Measurements from ENCODE around the gene FOXO3.
"Not testable (repeated sequence)": the region's sequence is repeated elsewhere in the genome, so short reads cannot be mapped to it uniquely, and the experiment has no call there.

FOXO3 gene

GRCh38 chr6:108560463-108561308, at the start of gene FOXO3:
FOXO3 (plus strand) TSS chr6:108560917; CDS start chr6:108561209, 292 bp downstream.
- H3K36me3 Mint-ChIP-seq = no peaks in the 10 kb centered on the region
- H3K27me3 Mint-ChIP-seq = no peaks in the 10 kb centered on the region
- peak within 1 kb of the TSS; percentile 87 for H3K4me3 Mint-ChIP-seq
- H3K27ac Mint-ChIP-seq = peak within 1 kb of the TSS; percentile 68
- H3K9me3 Mint-ChIP-seq (ENCODE audit: low read depth) = no peaks in the 10 kb centered on the region
- peaks cover 39% of the 10 kb centered on the region for H3K4me1 Mint-ChIP-seq (ENCODE audit: low read depth)

GRCh38 chr6:108518714-108519576, 41.8 kb upstream of the FOXO3 start:
- Mint-ChIP-seq H3K4me3 (no peak overlapping the region), H3K4me1 (ENCODE audit: low read depth) (no peaks in the 10 kb centered on the region), H3K36me3 (peaks cover 4% of the 10 kb centered on the region), H3K9me3 (ENCODE audit: low read depth) (no peaks in the 10 kb centered on the region), H3K27me3 (no peaks in the 10 kb centered on the region), H3K27ac (no peak overlapping the region)

GRCh38 chr6:108521616-108522107, 39.1 kb upstream of the FOXO3 start:
- no peaks in the 10 kb centered on the region for H3K4me1 Mint-ChIP-seq (ENCODE audit: low read depth)
- no peaks in the 10 kb centered on the region for H3K27me3 Mint-ChIP-seq
- H3K4me3 Mint-ChIP-seq = no peak overlapping the region
- peaks cover 4% of the 10 kb centered on the region for H3K36me3 Mint-ChIP-seq
- no peak overlapping the region for H3K27ac Mint-ChIP-seq
- H3K9me3 Mint-ChIP-seq (ENCODE audit: low read depth) = no peaks in the 10 kb centered on the region

GRCh38 chr6:108523697-108524096, 37.0 kb upstream of the FOXO3 start:
- Mint-ChIP-seq H3K4me1 (ENCODE audit: low read depth) (no peaks in the 10 kb centered on the region), H3K27ac (no peak overlapping the region), H3K36me3 (peaks cover 4% of the 10 kb centered on the region), H3K9me3 (ENCODE audit: low read depth) (no peaks in the 10 kb centered on the region), H3K4me3 (no peak overlapping the region), H3K27me3 (no peaks in the 10 kb centered on the region)

- Mint-ChIP-seq H3K4me3 (no peak overlapping the region), H3K9me3 (ENCODE audit: low read depth) (no peaks in the 10 kb centered on the region), H3K27ac (no peak overlapping the region), H3K36me3 (peaks cover 4% of the 10 kb centered on the region), H3K27me3 (no peaks in the 10 kb centered on the region), H3K4me1 (ENCODE audit: low read depth) (no peaks in the 10 kb centered on the region)
Observed at GRCh38 chr6:108524528-108525248, 36.0 kb upstream of the FOXO3 start.

GRCh38 chr6:108526739-108527174, 34.0 kb upstream of the FOXO3 start:
- no peak overlapping the region for H3K27ac Mint-ChIP-seq
- no peaks in the 10 kb centered on the region for H3K36me3 Mint-ChIP-seq
- H3K27me3 Mint-ChIP-seq = no peaks in the 10 kb centered on the region
- H3K9me3 Mint-ChIP-seq (ENCODE audit: low read depth) = no peaks in the 10 kb centered on the region
- H3K4me1 Mint-ChIP-seq (ENCODE audit: low read depth) = no peaks in the 10 kb centered on the region
- H3K4me3 Mint-ChIP-seq = no peak overlapping the region

- H3K4me3 Mint-ChIP-seq = no peak overlapping the region
Observed at GRCh38 chr6:108528878-108529277, 31.8 kb upstream of the FOXO3 start.

GRCh38 chr6:108531332-108531731, 29.4 kb upstream of the FOXO3 start:
- H3K27ac Mint-ChIP-seq = no peak overlapping the region
- H3K9me3 Mint-ChIP-seq (ENCODE audit: low read depth) = no peaks in the 10 kb centered on the region
- no peaks in the 10 kb centered on the region for H3K27me3 Mint-ChIP-seq
- H3K36me3 Mint-ChIP-seq = no peaks in the 10 kb centered on the region
- no peak overlapping the region for H3K4me3 Mint-ChIP-seq
- no peaks in the 10 kb centered on the region for H3K4me1 Mint-ChIP-seq (ENCODE audit: low read depth)

More at GRCh38 chr6:108528878-108529277, 31.8 kb upstream of the FOXO3 start:
- Mint-ChIP-seq H3K36me3 (no peaks in the 10 kb centered on the region), H3K4me1 (ENCODE audit: low read depth) (no peaks in the 10 kb centered on the region), H3K27ac (no peak overlapping the region), H3K9me3 (ENCODE audit: low read depth) (no peaks in the 10 kb centered on the region), H3K27me3 (no peaks in the 10 kb centered on the region)

DNA sequence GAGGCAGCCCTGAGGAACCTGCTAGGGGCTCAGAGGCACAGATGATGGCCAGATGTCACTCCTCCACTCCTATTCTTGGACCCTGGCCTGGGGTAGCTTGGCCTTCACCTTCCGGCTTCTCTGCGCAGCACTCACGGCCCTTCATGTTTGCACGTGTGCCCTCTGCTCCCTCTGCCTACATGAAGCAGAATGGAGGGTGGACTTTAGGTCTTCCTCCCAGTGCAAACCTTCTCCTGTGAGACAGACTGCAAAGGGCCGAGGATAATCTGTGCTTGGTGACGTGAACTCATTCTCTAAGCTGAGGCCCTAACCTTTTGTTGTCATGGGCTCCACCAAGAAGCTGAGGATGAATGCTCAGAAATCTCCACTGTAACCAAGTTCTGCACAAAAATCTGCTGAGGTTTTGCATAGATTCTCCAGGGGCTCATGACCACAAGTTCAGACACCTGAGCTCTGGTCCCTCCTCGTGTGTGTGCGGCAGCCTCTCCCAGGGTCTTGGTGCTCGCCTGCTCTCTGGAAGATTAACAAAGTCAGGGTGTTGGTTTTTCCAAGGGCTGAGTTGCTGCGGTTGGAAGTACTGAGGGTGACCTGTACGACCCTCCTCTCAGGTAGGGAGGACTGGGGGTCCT, 25.5 kb upstream of the FOXO3 start:
- Mint-ChIP-seq H3K4me1 (ENCODE audit: low read depth) (no peaks in the 10 kb centered on the region), H3K27me3 (peaks cover 7% of the 10 kb centered on the region), H3K36me3 (no peaks in the 10 kb centered on the region), H3K27ac (no peak overlapping the region), H3K9me3 (ENCODE audit: low read depth) (no peaks in the 10 kb centered on the region), H3K4me3 (no peak overlapping the region)

DNA sequence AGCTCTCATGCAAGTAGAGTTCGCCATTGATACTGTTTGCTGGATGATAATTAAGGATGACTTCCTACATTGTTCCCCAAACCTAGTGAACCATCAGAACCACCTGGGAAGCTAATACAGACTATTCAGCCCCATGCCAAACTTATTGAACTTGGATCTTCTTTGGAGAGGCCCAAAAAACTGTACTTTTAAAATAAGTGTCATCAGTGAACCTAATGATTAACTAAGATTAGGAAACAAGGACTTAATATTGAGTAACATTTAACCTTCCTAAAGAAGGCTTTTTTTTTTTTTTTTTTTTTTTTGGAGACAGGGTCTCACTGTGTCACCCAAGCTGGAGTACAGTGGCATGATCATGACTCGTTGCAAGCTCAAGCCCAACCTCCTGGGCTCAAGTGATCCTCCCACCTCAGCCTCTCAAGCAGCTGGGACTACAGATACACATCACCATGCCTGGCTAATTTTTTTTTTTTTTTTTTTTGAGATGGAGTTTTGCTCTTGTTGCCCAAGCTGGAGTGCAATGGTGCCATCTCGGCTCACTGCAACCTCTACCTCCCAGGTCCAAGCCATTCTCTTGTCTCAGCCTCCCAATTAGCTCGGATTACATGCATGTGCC, 24.7 kb upstream of the FOXO3 start:
- H3K27ac Mint-ChIP-seq; H3K4me3 Mint-ChIP-seq; H3K4me1 Mint-ChIP-seq (ENCODE audit: low read depth); H3K27me3 Mint-ChIP-seq; H3K36me3 Mint-ChIP-seq; H3K9me3 Mint-ChIP-seq (ENCODE audit: low read depth): not testable (repeated sequence)

GRCh38 chr6:108541843-108542759, 18.6 kb upstream of the FOXO3 start:
- Mint-ChIP-seq H3K27ac (no peak overlapping the region), H3K27me3 (peaks cover 11% of the 10 kb centered on the region), H3K4me3 (no peak overlapping the region), H3K4me1 (ENCODE audit: low read depth) (peaks cover 13% of the 10 kb centered on the region), H3K9me3 (ENCODE audit: low read depth) (no peaks in the 10 kb centered on the region), H3K36me3 (no peaks in the 10 kb centered on the region)

DNA sequence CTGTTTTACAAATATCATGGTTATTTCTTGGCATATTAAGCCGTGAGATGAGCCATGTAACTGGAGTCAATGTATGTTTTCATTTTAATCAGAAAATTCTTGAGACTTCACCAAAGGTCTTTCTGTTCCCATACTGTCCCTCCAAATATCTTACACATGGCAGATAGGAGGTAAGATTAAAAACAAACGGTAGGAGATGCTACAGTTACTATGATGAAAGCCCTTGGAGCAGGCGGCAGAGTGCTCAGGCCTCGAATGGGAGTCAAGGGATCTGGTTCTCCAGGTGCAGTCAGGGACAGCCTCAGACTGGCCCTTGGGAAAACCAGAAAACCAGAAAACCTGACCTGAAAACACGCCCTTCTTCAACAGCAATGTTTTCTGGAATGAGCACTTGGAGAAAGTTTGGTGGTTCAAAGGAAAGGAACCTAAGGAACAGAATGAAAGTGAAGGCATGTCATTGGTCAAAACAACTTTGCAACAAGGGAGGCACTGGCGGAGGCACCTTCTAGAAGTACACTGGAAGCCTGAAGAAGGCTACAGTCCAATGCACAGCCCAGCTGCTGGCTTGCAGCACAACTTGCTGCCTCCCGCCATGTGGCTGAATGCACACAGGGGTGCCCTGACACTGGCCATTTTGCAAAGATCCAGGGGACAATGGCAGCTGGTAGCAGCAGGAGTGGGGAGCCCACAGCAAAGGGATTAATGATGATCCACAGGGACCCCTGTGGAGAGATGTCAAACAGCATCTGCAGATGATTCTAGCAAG, 17.4 kb upstream of the FOXO3 start:
- no peaks in the 10 kb centered on the region for H3K36me3 Mint-ChIP-seq
- no peaks in the 10 kb centered on the region for H3K9me3 Mint-ChIP-seq (ENCODE audit: low read depth)
- no peak overlapping the region for H3K4me3 Mint-ChIP-seq
- peaks cover 5% of the 10 kb centered on the region for H3K27me3 Mint-ChIP-seq
- peaks cover 13% of the 10 kb centered on the region for H3K4me1 Mint-ChIP-seq (ENCODE audit: low read depth)
- no peak overlapping the region for H3K27ac Mint-ChIP-seq

GRCh38 chr6:108544606-108545005, 16.1 kb upstream of the FOXO3 start:
- H3K27ac Mint-ChIP-seq = no peak overlapping the region
- H3K36me3 Mint-ChIP-seq = no peaks in the 10 kb centered on the region
- no peak overlapping the region for H3K4me3 Mint-ChIP-seq

More at GRCh38 chr6:108544606-108545005, 16.1 kb upstream of the FOXO3 start:
- Mint-ChIP-seq H3K9me3 (ENCODE audit: low read depth) (no peaks in the 10 kb centered on the region), H3K4me1 (ENCODE audit: low read depth) (peaks cover 13% of the 10 kb centered on the region), H3K27me3 (peaks cover 4% of the 10 kb centered on the region)
